HEK293T (cell line): ENCODE data around the gene TSPO2.

Source experiments
- CTCF ChIA-PET: fragments of 350-600 bp; formaldehyde crosslinking; extraction: SDS; loops from one replicate; lab custom pipeline; 2021; ENCODE audit warnings: antibody characterized with exemption, inconsistent platforms; lab: Yijun Ruan, JAX
- POLR2A ChIA-PET: fragments of 350-600 bp; formaldehyde crosslinking; extraction: SDS; loops from one replicate; lab custom pipeline; 2020; ENCODE audit warnings: antibody characterized with exemption, inconsistent platforms; lab: Yijun Ruan, JAX
- DNase-seq: peaks from one replicate; pipeline ENCODE4 v3.0.0; 2012; ENCODE audit warnings: mixed read lengths; ENCODE audit errors: extremely low spot score
- ARNT ChIP-seq: fragments of 450-650 bp; IDR thresholded peaks from 2 replicates; pipeline ENCODE4 v1.6.1; 2017; ENCODE audit warnings: mild to moderate bottlenecking
- BHLHE40 ChIP-seq: fragments of 450-650 bp; IDR thresholded peaks from 2 replicates; pipeline ENCODE4 v1.6.1; 2016; ENCODE audit warnings: mild to moderate bottlenecking, moderate library complexity, borderline replicate concordance
- CTBP1 ChIP-seq: fragments of 450-650 bp; IDR thresholded peaks from 2 replicates; pipeline ENCODE4 v1.6.1; 2016; ENCODE audit warnings: borderline replicate concordance
- ELF4 ChIP-seq: fragments of 450-650 bp; IDR thresholded peaks from 2 replicates; pipeline ENCODE4 v1.6.1; 2017; ENCODE audit warnings: antibody characterized with exemption
- FOXA1 ChIP-seq: fragments of 450-650 bp; IDR thresholded peaks from 2 replicates; pipeline ENCODE4 v1.6.1; 2016; ENCODE audit warnings: mild to moderate bottlenecking
- FOXK2 ChIP-seq: fragments of 450-650 bp; IDR thresholded peaks from 2 replicates; pipeline ENCODE4 v1.6.1; 2016; ENCODE audit warnings: mild to moderate bottlenecking
- FOXM1 ChIP-seq: fragments of 450-650 bp; IDR thresholded peaks from 2 replicates; pipeline ENCODE4 v1.6.1; 2017; ENCODE audit warnings: mild to moderate bottlenecking, borderline replicate concordance
- HDGF ChIP-seq: fragments of 450-650 bp; IDR thresholded peaks from 2 replicates; pipeline ENCODE4 v1.6.1; 2017; ENCODE audit warnings: antibody characterized with exemption, borderline replicate concordance
- L3MBTL2 ChIP-seq: fragments of 450-650 bp; conservative IDR thresholded peaks from 2 replicates; pipeline ENCODE4 v1.6.1; 2016; ENCODE audit warnings: mild to moderate bottlenecking
- LEF1 ChIP-seq: fragments of 450-650 bp; IDR thresholded peaks from 2 replicates; pipeline ENCODE4 v1.6.1; 2017; ENCODE audit warnings: mild to moderate bottlenecking, borderline replicate concordance
- NFRKB ChIP-seq: fragments of 450-650 bp; IDR thresholded peaks from 2 replicates; pipeline ENCODE4 v1.6.1; 2016; ENCODE audit warnings: mild to moderate bottlenecking, moderate library complexity
- SP1 ChIP-seq: fragments of 450-650 bp; IDR thresholded peaks from 2 replicates; pipeline ENCODE4 v1.6.1; 2017
- SUZ12 ChIP-seq: fragments of 450-650 bp; IDR thresholded peaks from 2 replicates; pipeline ENCODE4 v1.6.1; 2016; ENCODE audit warnings: mild to moderate bottlenecking
- TARDBP ChIP-seq: fragments of 450-650 bp; IDR thresholded peaks from 2 replicates; pipeline ENCODE4 v1.6.1; 2016
- ZNF384 ChIP-seq: fragments of 450-650 bp; IDR thresholded peaks from 2 replicates; pipeline ENCODE4 v1.6.1; 2016
- TF ChIP-seq, protein P1 (sequence below): fragments of 450-650 bp; IDR thresholded peaks from 2 replicates; pipeline ENCODE4 v1.6.1; 2016

TSPO2 gene

DNA sequence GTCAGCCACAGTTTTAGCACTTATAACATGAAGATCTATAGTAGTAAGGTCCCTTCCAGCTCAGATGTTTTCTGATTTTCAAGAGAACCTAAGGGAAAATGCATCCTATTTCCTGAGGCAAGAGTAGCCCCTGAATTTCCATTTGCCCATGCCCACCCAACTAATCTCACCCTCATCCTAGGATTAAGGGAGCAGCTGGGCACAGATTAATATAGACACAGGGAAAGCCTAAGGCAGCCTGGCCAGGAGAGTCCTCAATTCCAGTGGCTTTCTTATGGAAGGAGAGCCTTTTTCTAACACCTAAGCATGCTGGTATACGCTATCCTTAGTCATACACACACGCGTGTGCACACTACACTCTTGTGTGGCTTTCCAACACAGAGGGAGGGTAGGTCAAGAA, 12.2 kb downstream of the TSPO2 start:
- DNase-seq: no peak
- no peak for TF ChIP-seq ELF4
- TF ChIP-seq NFRKB: no peak
- TF ChIP-seq HDGF: no peak
- TF ChIP-seq, protein P1, sequence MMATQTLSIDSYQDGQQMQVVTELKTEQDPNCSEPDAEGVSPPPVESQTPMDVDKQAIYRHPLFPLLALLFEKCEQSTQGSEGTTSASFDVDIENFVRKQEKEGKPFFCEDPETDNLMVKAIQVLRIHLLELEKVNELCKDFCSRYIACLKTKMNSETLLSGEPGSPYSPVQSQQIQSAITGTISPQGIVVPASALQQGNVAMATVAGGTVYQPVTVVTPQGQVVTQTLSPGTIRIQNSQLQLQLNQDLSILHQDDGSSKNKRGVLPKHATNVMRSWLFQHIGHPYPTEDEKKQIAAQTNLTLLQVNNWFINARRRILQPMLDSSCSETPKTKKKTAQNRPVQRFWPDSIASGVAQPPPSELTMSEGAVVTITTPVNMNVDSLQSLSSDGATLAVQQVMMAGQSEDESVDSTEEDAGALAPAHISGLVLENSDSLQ: no peak
- no peak for TF ChIP-seq ZNF384
- no peak for TF ChIP-seq SUZ12
- no peak for TF ChIP-seq SP1
- TF ChIP-seq FOXM1: no peak
- no peak for TF ChIP-seq FOXA1
- no peak for TF ChIP-seq TARDBP
- no peak for TF ChIP-seq L3MBTL2
- TF ChIP-seq LEF1: no peak
- no peak for TF ChIP-seq CTBP1
- no peak for TF ChIP-seq ARNT
- ChIA-PET CTCF (no interaction called here), POLR2A (no interaction called here)

DNA sequence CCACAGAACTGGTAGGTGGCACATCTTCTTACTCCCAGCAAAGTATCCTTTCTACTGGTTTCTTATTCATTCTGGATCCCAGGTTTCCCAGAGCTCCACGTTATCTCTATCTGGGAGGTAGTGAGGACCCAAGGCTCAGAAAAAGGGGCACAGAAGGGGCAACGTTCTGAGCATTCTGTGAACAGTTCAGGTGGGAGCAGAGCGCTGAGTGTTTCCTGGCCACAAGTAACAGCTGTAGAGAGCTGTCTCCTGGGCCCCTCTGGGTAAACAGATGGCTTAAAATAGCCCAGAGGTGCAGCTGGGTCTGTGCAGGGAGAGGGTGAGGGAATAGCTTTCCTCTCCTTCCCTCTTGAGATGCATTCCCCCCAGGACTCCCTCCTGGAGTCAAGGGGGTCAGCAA, 12.9 kb downstream of the TSPO2 start:
- DNase-seq: no peak
- CTCF ChIA-PET: no interaction called here
- POLR2A ChIA-PET: interaction anchor here (1.7 kb wide), 1 partner anchor 17 kb away, joined by 4 read pairs; the partner anchor contains the start of genes NFYA and OARD1
- TF ChIP-seq CTBP1 (no peak), ZNF384 (no peak), ARNT (no peak), L3MBTL2 (no peak), HDGF (no peak), TARDBP (no peak), ELF4 (no peak), SP1 (no peak), NFRKB (no peak), FOXM1 (no peak), FOXA1 (no peak), LEF1 (no peak), BHLHE40 (no peak), FOXK2 (no peak), SUZ12 (no peak)
- TF ChIP-seq, protein P1: no peak

DNA sequence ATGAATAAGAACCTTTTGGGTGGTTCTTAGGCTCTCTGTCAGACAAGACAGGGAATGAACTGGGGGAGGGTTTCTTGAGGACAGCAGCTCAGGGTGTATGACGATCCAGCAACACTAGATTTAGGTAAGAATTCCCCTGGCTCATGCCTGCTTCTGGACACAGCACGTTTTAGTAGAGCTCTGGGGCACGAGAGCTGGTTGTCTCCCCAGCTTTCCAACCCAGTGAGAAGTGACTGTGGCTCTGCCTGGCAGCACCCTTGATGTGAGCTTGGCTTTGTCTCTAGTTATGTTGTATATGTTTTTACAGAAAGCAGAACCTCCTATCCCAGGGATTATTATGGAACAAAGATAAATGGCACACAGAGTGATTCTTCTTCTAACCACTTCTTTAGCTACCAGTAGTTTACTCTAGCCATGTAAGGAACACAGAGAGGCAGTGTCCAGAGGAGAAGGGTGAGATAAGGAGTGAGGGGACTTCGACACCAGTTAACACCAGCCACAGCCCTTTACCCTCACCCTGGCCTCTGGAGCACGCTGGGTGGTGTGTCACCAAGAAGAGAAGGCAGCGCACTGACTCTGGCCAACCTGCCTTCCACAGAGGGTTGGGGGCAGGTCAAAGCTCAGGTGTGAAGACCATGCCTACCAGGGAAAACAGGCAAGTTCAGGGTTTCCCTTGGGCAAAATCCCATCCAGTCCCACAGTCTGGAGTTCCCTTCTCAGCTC, 14.7 kb downstream of the TSPO2 start:
- ChIA-PET POLR2A (no interaction called here), CTCF (interaction anchor here (0.6 to 1.4 kb wide), 3 partner anchors 17 to 1674 kb away, joined by 3 to 4 read pairs (median 3); no protein-coding TSS in a partner anchor)
- TF ChIP-seq ELF4 (no peak), ZNF384 (no peak), SP1 (no peak), SUZ12 (no peak)
- TF ChIP-seq, protein P1: no peak
- DNase-seq: no peak

DNA sequence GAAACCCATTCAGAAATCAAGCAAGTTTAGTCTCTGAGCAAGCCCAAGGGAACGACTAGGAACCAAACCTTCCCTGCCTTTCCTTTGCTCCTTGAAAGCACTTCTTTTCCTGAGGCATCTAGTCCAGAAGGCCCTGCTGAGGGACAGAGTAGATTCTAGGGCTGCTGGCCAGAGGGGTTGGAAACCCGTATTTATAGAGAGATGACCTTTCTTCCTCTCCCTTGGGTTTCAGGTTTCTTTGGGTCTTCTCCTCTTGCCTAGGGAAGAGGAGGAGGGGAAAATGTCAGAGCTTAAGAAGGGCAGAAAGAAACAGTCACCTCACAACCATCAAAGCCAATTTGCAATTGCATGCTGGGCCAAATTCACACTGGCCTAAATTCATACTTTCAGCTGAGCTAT, 16.5 kb downstream of the TSPO2 start:
- DNase-seq: no peak
- POLR2A ChIA-PET: no interaction called here
- CTCF ChIA-PET: interaction anchor here (1.1 kb wide), 1 partner anchor 10 kb away, joined by 3 read pairs; no protein-coding TSS in a partner anchor
- no peak for TF ChIP-seq HDGF
- no peak for TF ChIP-seq CTBP1

DNA sequence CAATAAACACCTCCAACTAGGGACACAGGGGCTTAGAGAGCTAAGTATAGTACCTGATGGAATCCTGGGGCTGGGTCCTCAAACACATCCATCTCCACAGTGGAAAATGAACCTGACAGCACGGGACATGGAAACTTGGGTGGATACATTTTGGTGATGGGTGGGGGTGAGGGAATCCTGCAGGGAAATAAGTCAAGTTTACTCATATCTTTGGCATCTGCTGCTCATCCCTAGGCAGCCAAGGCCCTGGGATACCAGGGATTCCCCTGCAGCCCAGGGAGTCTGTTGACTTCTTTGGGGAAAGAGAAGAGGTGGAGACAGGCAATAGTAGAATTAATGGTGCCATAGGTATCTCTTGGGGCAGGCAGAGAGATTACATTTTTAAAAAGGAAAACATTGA, 17.3 kb downstream of the TSPO2 start:
- no peak for TF ChIP-seq NFRKB
- TF ChIP-seq ZNF384: no peak
- TF ChIP-seq SUZ12: no peak
- ChIA-PET POLR2A (interaction anchor here (1.0 kb wide), 1 partner anchor 11 kb away, joined by 3 read pairs; no protein-coding TSS in a partner anchor), CTCF (interaction anchor here (0.8 to 1.1 kb wide), 2 partner anchors 10 to 19 kb away, joined by 3 read pairs; no protein-coding TSS in a partner anchor)
- DNase-seq: no peak

DNA sequence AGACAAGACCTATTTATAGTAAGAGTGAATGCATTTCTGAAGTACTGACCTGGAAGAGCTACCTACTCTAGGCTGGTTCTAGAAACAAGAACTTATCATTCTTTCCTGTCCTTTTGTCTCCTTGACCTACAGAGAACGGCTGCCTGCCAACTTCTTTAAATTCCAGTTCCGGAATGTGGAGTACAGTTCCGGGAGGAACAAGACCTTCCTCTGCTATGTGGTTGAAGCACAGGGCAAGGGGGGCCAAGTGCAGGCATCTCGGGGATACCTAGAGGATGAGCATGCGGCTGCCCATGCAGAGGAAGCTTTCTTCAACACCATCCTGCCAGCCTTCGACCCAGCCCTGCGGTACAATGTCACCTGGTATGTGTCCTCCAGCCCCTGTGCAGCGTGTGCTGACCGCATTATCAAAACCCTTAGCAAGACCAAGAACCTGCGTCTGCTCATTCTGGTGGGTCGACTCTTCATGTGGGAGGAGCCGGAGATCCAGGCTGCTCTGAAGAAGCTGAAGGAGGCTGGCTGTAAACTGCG, 19.0 kb downstream of the TSPO2 start:
- TF ChIP-seq FOXA1 (no peak), FOXK2 (no peak), LEF1 (no peak), ZNF384 (no peak), TARDBP (no peak), NFRKB (no peak), CTBP1 (no peak), SP1 (no peak), ELF4 (no peak), HDGF (no peak), FOXM1 (no peak), ARNT (no peak), BHLHE40 (no peak), L3MBTL2 (no peak)
- TF ChIP-seq, protein P1: no peak
- ChIA-PET POLR2A (no interaction called here), CTCF (no interaction called here)
- no peak for DNase-seq
